Adrenal gland (tissue), 12 donors: ENCODE data around the gene RPL7L1. TPM values are rescaled to one million over a fixed set of nuclear protein-coding genes. Genes with fewer than 3 reads are reported as not detected.
A peak's percentile ranks its signal among the peaks of the same experiment; 100 is the strongest.
"Not testable (repeated sequence)": the region's sequence is repeated elsewhere in the genome, so short reads cannot be mapped to it uniquely, and the experiment has no call there.

Source experiments
- DNase-seq, 7 donors: peaks; one replicate each; pipeline ENCODE4 v3.0.0-alpha.2; 2019 to 2020
- H3K27ac ChIP-seq, 5 donors: fragments of 200-600 bp; sonication (generic) in 4 of 5; 1 replicate in 3 of 5; 2 replicates in 2 of 5; pipeline versions ENCODE4 v1.5.1 to v1.8.0; 2016 to 2020; ENCODE audit warnings: mild to moderate bottlenecking in 1 of 5
- H3K27me3 ChIP-seq: fragments of 200-600 bp; 2 replicates; pipeline ENCODE4 v1.8.0; 2021
- H3K36me3 ChIP-seq, 2 donors: fragments of 200-600 bp; replicated peaks in 1 of 2; 1 replicate in 1 of 2; 2 replicates in 1 of 2; pipeline versions ENCODE4 v1.5.1 to v1.8.0; 2018 to 2022
- H3K4me1 ChIP-seq, 2 donors: fragments of 200-600 bp; replicated peaks in 1 of 2; 1 replicate in 1 of 2; 2 replicates in 1 of 2; pipeline versions ENCODE4 v1.5.1 to v1.8.0; 2018 to 2021
- H3K4me3 ChIP-seq, 4 donors: fragments of 200-600 bp; sonication (generic) in 3 of 4; one replicate each; pipeline ENCODE4 v1.5.1; 2016 to 2018
- H3K9me3 ChIP-seq, 3 donors: fragments of 200-600 bp; sonication (generic) in 1 of 3; replicated peaks in 1 of 3; 1 replicate in 2 of 3; 2 replicates in 1 of 3; pipeline versions ENCODE4 v1.5.1 to v1.8.0; 2016 to 2021
- CTCF ChIP-seq, 6 experiments: fragments of 450-650 bp in 4 of 6; fragments of 200-600 bp in 2 of 6; sonication (generic) in 1 of 6; IDR thresholded peaks; 1 replicate in 5 of 6; 2 replicates in 1 of 6; pipeline versions ENCODE4 v1.5.1 to v1.8.0; 2016 to 2021; ENCODE audit warnings: antibody characterized with exemption in 6 of 6, mild to moderate bottlenecking in 2 of 6, moderate library complexity in 1 of 6
- POLR2A ChIP-seq, 2 donors: fragments of 450-650 bp; IDR thresholded peaks; one replicate each; pipeline ENCODE4 v1.6.1; 2017; ENCODE audit warnings: antibody characterized with exemption in 2 of 2, mild to moderate bottlenecking in 2 of 2, moderate library complexity in 1 of 2
- WGBS, 4 donors: extraction: QIAGEN DNeasy Blood & Tissue Kit in 2 of 4; methylation state at CpG; one replicate each; pipeline versions ENCODE4 v1.1.5 to v1.1.7; 2013 to 2017; 5-methylcytosine and 5-hydroxymethylcytosine counted together
- intact Hi-C, 2 donors: fragments of 100-400 bp; cut with DNase I; formaldehyde crosslinking; loops; one replicate each; pipeline versions ENCODE4 v1.14.1 to v1.15.0; 2022 to 2023
- polyA plus RNA-seq, 3 donors: library from polyadenylated mRNA; stranded (reverse); fragments of 200-250 nt in 2 of 3; fragments of 350-450 nt in 1 of 3; fragmentation: Illumina TruSeq in 1 of 3; extraction: RNeasy Lipid Tissue Mini Kit (QIAGEN cat#74804) in 1 of 3; gene quantifications; one replicate each; pipeline ENCODE4 v1.2.3, GENCODE V29; 2013 to 2014
- total RNA-seq, 9 donors: library from RNA; depleted of rRNA in 4 of 9; stranded (reverse); fragments of >200 nt in 4 of 9; fragments of 120-200 nt in 1 of 9; fragmentation: NEBNext Ultra II Directional in 1 of 9; extraction: Animal tissue kit (Norgen Biotek cat#: 25700) in 1 of 9; gene quantifications; one replicate each; pipeline versions ENCODE4 v1.1.0 to v1.2.4, GENCODE V29; 2013 to 2023
- donor health status: healthy with polysubstance abuse.
- donor health status: Bipolar disorder and iron deficiency.
- donor health status: DM: yes; HTN: yes; CAD: no.
- donor health status: DM: no; HTN: no; CAD: no.
- donor health status: DM: no; HTN: no; CAD: no.
- donor health status: DM: yes; HTN: yes; CAD: no.

Gene RPL7L1
- total and polyA plus RNA-seq, 12 donors = 33.3 to 130 (median 94.1) TPM

- WGBS, 4 donors = 36 to 57% (median 40%) methylated on average over 9 to 17 of the region's 17 CpGs
- peak overlapping the region in 4 of 5 donors; percentile 84 to 97 (median 92) for H3K27ac ChIP-seq
- intact Hi-C loops = no loop called here
Observed at GRCh38 chr6:42891199-42891722, 11.8 kb downstream of the RPL7L1 start.

GRCh38 chr6:42894041-42894828, 14.8 kb downstream of the RPL7L1 start:
- DNase-seq, H3K4me3 ChIP-seq, H3K9me3 ChIP-seq, H3K27me3 ChIP-seq, H3K36me3 ChIP-seq, intact Hi-C loops: not testable (repeated sequence)
- Histone ChIP-seq H3K27ac (peak overlapping the region in 1 of 5 donors; percentile 51), H3K4me1 (peaks cover 17 to 19% of the 10 kb centered on the region in 2 donors)
- 51 to 61% (median 53%) methylated on average over 19 of the region's 19 CpGs for WGBS, 4 donors

More at GRCh38 chr6:42891199-42891722, 11.8 kb downstream of the RPL7L1 start:
- peaks cover 16 to 17% of the 10 kb centered on the region in 2 donors for H3K4me1 ChIP-seq
- no peaks in the 10 kb centered on the region for H3K9me3 ChIP-seq
- DNase-seq = no peak
- TF ChIP-seq POLR2A (IDR thresholded peaks at IDR 0.05) = no peak
- no peak for TF ChIP-seq CTCF (IDR thresholded peaks at IDR 0.05)
- peak overlapping the region in 2 of 4 donors; percentile 67 to 80 for H3K4me3 ChIP-seq
- H3K27me3 ChIP-seq = no peaks in the 10 kb centered on the region
- H3K36me3 ChIP-seq = peaks cover 0 to 13% of the 10 kb centered on the region in 2 donors

- no peaks in the 10 kb centered on the region for H3K27me3 ChIP-seq
- intact Hi-C loops = no loop called here
Observed at GRCh38 chr6:42896178-42896719, 16.8 kb downstream of the RPL7L1 start.

GRCh38 chr6:42898891-42899361, 19.5 kb downstream of the RPL7L1 start:
- H3K27ac ChIP-seq = no peak overlapping the region
- H3K36me3 ChIP-seq = no peaks in the 10 kb centered on the region
- peaks cover 0 to 7% of the 10 kb centered on the region in 2 donors for H3K4me1 ChIP-seq
- no peak overlapping the region for H3K4me3 ChIP-seq
- intact Hi-C loops = no loop called here
- 8 to 10% (median 9%) methylated on average over 10 of the region's 10 CpGs for WGBS, 4 donors
- no peaks in the 10 kb centered on the region for H3K9me3 ChIP-seq
- H3K27me3 ChIP-seq = no peaks in the 10 kb centered on the region
- DNase-seq = peak; percentile 56 to 89 (median 74)
- TF ChIP-seq CTCF (IDR thresholded peaks at IDR 0.05) (peak; percentile 68 to 81 (median 77)), POLR2A (IDR thresholded peaks at IDR 0.05) (no peak)

More at GRCh38 chr6:42896178-42896719, 16.8 kb downstream of the RPL7L1 start:
- Histone ChIP-seq H3K27ac (no peak overlapping the region), H3K4me1 (peaks cover 7 to 8% of the 10 kb centered on the region in 2 donors), H3K4me3 (no peak overlapping the region), H3K9me3 (no peaks in the 10 kb centered on the region), H3K36me3 (no peaks in the 10 kb centered on the region)
- DNase-seq = no peak
- no peak for TF ChIP-seq CTCF (IDR thresholded peaks at IDR 0.05)
- no peak for TF ChIP-seq POLR2A (IDR thresholded peaks at IDR 0.05)
- WGBS, 4 donors = 74 to 92% (median 81%) methylated on average over 10 of the region's 10 CpGs
